HEK293 (cell line): Measurements from ENCODE around the gene NSD1.
A peak's percentile ranks its signal among the peaks of the same experiment; 100 is the strongest.
"Not testable (repeated sequence)": the region's sequence is repeated elsewhere in the genome, so short reads cannot be mapped to it uniquely, and the experiment has no call there.

Source experiments
- CTCF ChIA-PET: fragments of 350-600 bp; formaldehyde crosslinking; extraction: SDS; loops from one replicate; lab custom pipeline; 2021; ENCODE audit warnings: antibody characterized with exemption; lab: Yijun Ruan, JAX
- POLR2A ChIA-PET: fragments of 300-600 bp; formaldehyde crosslinking; extraction: SDS; loops from one replicate; lab custom pipeline; 2020; ENCODE audit warnings: antibody characterized with exemption, inconsistent platforms; lab: Yijun Ruan, JAX
- H3K27ac ChIP-seq: fragments of 200-500 bp; sonication (Bioruptor generic); 2 replicates; pipeline ENCODE4 v1.5.1; 2014; ENCODE audit warnings: low read depth, low read length, control low read depth, inconsistent platforms; ENCODE audit errors: extremely low read depth
- H3K36me3 ChIP-seq, 2 experiments: fragments of 200-500 bp in 1 of 2; sonication (Bioruptor generic) in 1 of 2; 1 replicate in 1 of 2; 2 replicates in 1 of 2; pipeline ENCODE4 v1.5.1; 2014 to 2017; ENCODE audit warnings: inconsistent platforms in 2 of 2, low read length in 2 of 2; ENCODE audit not compliant: control insufficient read depth in 2 of 2, insufficient read depth in 1 of 2
- H3K4me1 ChIP-seq: fragments of 200-500 bp; sonication (Bioruptor generic); 2 replicates; pipeline ENCODE4 v1.5.1; 2014; ENCODE audit warnings: mild to moderate bottlenecking, low read length, inconsistent platforms; ENCODE audit not compliant: control insufficient read depth, insufficient read depth
- H3K4me3 ChIP-seq: 2 replicates; pipeline ENCODE4 v1.5.1; 2011; ENCODE audit warnings: low read depth, mild to moderate bottlenecking, control low read depth, low read length, moderate library complexity
- H3K9me3 ChIP-seq: fragments of 200-500 bp; sonication (Bioruptor generic); 2 replicates; pipeline ENCODE4 v1.5.1; 2014; ENCODE audit warnings: low read depth, low read length, inconsistent platforms; ENCODE audit not compliant: control insufficient read depth, insufficient read depth
- BCL11A ChIP-seq: fragments of 450-650 bp; formaldehyde crosslinking; IDR thresholded peaks from 2 replicates; pipeline ENCODE4 v1.5.1; 2016; ENCODE audit warnings: low read depth, missing biosample characterization, missing genetic modification characterization
- PRDM1 ChIP-seq: fragments of 450-650 bp; formaldehyde crosslinking; IDR thresholded peaks from 2 replicates; pipeline ENCODE4; 2016; ENCODE audit warnings: missing biosample characterization, missing genetic modification characterization
- REPIN1 ChIP-seq: fragments of 450-650 bp; formaldehyde crosslinking; IDR thresholded peaks from 2 replicates; pipeline ENCODE4 v1.5.1; 2017; ENCODE audit warnings: missing biosample characterization, missing genetic modification characterization, low read depth
- ZBTB17 ChIP-seq: fragments of 450-650 bp; formaldehyde crosslinking; IDR thresholded peaks from 2 replicates; pipeline ENCODE4 v1.5.1; 2016; ENCODE audit warnings: missing biosample characterization, missing genetic modification characterization
- ZIC2 ChIP-seq: fragments of 450-650 bp; formaldehyde crosslinking; IDR thresholded peaks from 2 replicates; pipeline ENCODE4 v1.5.1; 2016; ENCODE audit warnings: missing biosample characterization, missing genetic modification characterization
- ZNF133 ChIP-seq: fragments of 450-650 bp; formaldehyde crosslinking; IDR thresholded peaks from 2 replicates; pipeline ENCODE4 v1.5.1; 2016; ENCODE audit warnings: missing biosample characterization, missing genetic modification characterization
- ZNF175 ChIP-seq: fragments of 450-650 bp; formaldehyde crosslinking; IDR thresholded peaks from 2 replicates; pipeline ENCODE4 v1.5.1; 2016; ENCODE audit warnings: missing biosample characterization, missing genetic modification characterization
- ZNF548 ChIP-seq: fragments of 450-650 bp; formaldehyde crosslinking; IDR thresholded peaks from 2 replicates; pipeline ENCODE4 v1.5.1; 2016; ENCODE audit warnings: missing biosample characterization, missing genetic modification characterization
- ZNF596 ChIP-seq: fragments of 450-650 bp; IDR thresholded peaks from 2 replicates; pipeline ENCODE4 v1.5.0; 2018; ENCODE audit warnings: missing biosample characterization, mild to moderate bottlenecking, missing genetic modification characterization, moderate library complexity
- ZNF600 ChIP-seq: fragments of 450-650 bp; formaldehyde crosslinking; IDR thresholded peaks from 2 replicates; pipeline ENCODE4 v1.5.1; 2016; ENCODE audit warnings: missing biosample characterization, missing genetic modification characterization
- ZNF791 ChIP-seq: fragments of 450-650 bp; formaldehyde crosslinking; IDR thresholded peaks from 2 replicates; pipeline ENCODE4 v1.5.1; 2016; ENCODE audit warnings: missing biosample characterization, missing genetic modification characterization
- ZSCAN30 ChIP-seq: fragments of 450-650 bp; IDR thresholded peaks from 2 replicates; pipeline ENCODE4 v1.5.1; 2018; ENCODE audit warnings: missing biosample characterization, mild to moderate bottlenecking, missing genetic modification characterization, moderate library complexity
- TF ChIP-seq, protein P1 (sequence below): fragments of 450-650 bp; formaldehyde crosslinking; IDR thresholded peaks from 2 replicates; pipeline ENCODE4 v1.5.1; 2016; ENCODE audit warnings: missing biosample characterization, missing genetic modification characterization
- TF ChIP-seq, protein P2 (sequence below): fragments of 450-650 bp; formaldehyde crosslinking; IDR thresholded peaks from 2 replicates; pipeline ENCODE4 v1.5.1; 2017; ENCODE audit warnings: missing biosample characterization, mild to moderate bottlenecking, missing genetic modification characterization, moderate library complexity
- TF ChIP-seq, protein P3 (sequence below): fragments of 450-650 bp; formaldehyde crosslinking; IDR thresholded peaks from 2 replicates; pipeline ENCODE4 v1.5.1; 2016; ENCODE audit warnings: missing biosample characterization, missing genetic modification characterization, borderline replicate concordance

Gene NSD1

DNA sequence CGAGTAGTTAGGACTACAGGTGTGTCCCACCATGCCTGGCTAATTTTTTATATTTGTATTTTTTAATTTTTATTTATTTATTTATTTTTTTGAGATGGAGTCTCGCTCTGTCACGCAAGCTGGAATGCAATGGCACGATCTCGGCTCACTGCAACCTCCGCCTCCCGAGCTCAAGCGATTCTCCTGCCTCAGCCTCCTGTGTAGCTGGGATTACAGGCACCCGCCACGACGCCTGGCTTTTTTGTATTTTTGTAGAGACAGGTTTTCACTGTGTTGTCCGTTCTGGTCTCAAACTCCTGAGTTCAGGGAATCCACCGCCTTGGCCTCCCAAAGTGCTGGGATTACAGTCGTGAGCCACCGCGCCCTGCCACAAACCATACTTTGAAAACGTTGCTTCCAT lies 16.5 kb downstream of the NSD1 start:
- H3K27ac ChIP-seq, H3K4me1 ChIP-seq, H3K9me3 ChIP-seq, H3K4me3 ChIP-seq, POLR2A ChIA-PET: not testable (repeated sequence)
- peak; percentile 58; the same call in 1 of the 2 replicates for TF ChIP-seq ZNF600
- CTCF ChIA-PET = interaction anchor here (0.6 to 0.9 kb wide), 2 partner anchors 219 to 570 kb away, joined by 3 to 5 read pairs; no protein-coding TSS in a partner anchor
- peaks cover 63 to 67% of the 10 kb centered on the region in 2 experiments for H3K36me3 ChIP-seq

DNA sequence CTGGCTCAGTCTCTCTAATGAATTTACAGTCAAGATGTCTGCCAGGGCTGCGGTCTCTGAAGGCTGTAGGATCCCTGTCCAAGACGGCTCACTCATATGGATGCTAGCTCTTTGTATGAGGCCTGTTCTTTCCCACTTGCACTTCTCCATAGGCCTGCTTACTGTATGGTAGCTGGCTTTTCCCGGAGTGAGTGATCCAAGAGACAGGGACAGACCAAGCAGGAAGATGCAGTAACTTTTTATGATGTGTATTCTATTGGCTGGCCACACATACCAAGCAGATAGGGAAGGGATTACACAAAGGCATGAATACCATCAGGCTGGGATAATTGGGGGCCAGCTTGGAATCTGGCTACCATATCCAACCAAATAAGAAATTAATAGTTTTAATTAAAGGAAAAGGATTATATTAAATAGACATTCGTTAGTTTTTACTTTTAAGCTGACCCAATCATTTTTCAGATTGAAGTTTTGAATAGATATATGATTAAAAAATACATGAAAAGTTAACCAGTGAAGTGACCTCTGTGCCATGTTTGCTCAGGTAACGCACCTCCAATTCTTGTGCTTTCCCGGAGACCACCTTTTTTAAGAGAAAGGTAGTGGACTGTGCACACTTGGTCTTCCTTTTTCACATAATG lies 20.6 kb downstream of the NSD1 start:
- Histone ChIP-seq H3K36me3 (peaks cover 30 to 46% of the 10 kb centered on the region in 2 experiments), H3K9me3 (no peaks in the 10 kb centered on the region), H3K4me3 (no peak overlapping the region), H3K27ac (0 out of 2 replicates have a peak overlapping the region, but pooled peaks have one; percentile 11), H3K4me1 (peaks cover 2% of the 10 kb centered on the region; the same call in 1 of the 2 replicates)
- TF ChIP-seq, protein P1, sequence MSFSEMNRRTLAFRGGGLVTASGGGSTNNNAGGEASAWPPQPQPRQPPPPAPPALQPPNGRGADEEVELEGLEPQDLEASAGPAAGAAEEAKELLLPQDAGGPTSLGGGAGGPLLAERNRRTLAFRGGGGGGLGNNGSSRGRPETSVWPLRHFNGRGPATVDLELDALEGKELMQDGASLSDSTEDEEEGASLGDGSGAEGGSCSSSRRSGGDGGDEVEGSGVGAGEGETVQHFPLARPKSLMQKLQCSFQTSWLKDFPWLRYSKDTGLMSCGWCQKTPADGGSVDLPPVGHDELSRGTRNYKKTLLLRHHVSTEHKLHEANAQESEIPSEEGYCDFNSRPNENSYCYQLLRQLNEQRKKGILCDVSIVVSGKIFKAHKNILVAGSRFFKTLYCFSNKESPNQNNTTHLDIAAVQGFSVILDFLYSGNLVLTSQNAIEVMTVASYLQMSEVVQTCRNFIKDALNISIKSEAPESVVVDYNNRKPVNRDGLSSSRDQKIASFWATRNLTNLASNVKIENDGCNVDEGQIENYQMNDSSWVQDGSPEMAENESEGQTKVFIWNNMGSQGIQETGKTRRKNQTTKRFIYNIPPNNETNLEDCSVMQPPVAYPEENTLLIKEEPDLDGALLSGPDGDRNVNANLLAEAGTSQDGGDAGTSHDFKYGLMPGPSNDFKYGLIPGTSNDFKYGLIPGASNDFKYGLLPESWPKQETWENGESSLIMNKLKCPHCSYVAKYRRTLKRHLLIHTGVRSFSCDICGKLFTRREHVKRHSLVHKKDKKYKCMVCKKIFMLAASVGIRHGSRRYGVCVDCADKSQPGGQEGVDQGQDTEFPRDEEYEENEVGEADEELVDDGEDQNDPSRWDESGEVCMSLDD (tag by site-specific recombination) = no peak
- TF ChIP-seq ZIC2 (tag by site-specific recombination) = no peak
- TF ChIP-seq ZNF600 = peak; percentile 32; the same call in 1 of the 2 replicates
- TF ChIP-seq ZNF133 (tag by site-specific recombination) = no peak
- TF ChIP-seq ZNF791 (tag by site-specific recombination) = no peak
- TF ChIP-seq, protein P2, sequence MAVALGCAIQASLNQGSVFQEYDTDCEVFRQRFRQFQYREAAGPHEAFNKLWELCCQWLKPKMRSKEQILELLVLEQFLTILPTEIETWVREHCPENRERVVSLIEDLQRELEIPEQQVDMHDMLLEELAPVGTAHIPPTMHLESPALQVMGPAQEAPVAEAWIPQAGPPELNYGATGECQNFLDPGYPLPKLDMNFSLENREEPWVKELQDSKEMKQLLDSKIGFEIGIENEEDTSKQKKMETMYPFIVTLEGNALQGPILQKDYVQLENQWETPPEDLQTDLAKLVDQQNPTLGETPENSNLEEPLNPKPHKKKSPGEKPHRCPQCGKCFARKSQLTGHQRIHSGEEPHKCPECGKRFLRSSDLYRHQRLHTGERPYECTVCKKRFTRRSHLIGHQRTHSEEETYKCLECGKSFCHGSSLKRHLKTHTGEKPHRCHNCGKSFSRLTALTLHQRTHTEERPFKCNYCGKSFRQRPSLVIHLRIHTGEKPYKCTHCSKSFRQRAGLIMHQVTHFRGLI (tag by site-specific recombination) = peak; percentile 73; the same call in 1 of the 2 replicates
- TF ChIP-seq ZNF175 (tag by site-specific recombination) = no peak
- 0 out of 2 replicates have a peak, but pooled peaks have one; percentile 8 for TF ChIP-seq ZNF596
- TF ChIP-seq, protein P3, sequence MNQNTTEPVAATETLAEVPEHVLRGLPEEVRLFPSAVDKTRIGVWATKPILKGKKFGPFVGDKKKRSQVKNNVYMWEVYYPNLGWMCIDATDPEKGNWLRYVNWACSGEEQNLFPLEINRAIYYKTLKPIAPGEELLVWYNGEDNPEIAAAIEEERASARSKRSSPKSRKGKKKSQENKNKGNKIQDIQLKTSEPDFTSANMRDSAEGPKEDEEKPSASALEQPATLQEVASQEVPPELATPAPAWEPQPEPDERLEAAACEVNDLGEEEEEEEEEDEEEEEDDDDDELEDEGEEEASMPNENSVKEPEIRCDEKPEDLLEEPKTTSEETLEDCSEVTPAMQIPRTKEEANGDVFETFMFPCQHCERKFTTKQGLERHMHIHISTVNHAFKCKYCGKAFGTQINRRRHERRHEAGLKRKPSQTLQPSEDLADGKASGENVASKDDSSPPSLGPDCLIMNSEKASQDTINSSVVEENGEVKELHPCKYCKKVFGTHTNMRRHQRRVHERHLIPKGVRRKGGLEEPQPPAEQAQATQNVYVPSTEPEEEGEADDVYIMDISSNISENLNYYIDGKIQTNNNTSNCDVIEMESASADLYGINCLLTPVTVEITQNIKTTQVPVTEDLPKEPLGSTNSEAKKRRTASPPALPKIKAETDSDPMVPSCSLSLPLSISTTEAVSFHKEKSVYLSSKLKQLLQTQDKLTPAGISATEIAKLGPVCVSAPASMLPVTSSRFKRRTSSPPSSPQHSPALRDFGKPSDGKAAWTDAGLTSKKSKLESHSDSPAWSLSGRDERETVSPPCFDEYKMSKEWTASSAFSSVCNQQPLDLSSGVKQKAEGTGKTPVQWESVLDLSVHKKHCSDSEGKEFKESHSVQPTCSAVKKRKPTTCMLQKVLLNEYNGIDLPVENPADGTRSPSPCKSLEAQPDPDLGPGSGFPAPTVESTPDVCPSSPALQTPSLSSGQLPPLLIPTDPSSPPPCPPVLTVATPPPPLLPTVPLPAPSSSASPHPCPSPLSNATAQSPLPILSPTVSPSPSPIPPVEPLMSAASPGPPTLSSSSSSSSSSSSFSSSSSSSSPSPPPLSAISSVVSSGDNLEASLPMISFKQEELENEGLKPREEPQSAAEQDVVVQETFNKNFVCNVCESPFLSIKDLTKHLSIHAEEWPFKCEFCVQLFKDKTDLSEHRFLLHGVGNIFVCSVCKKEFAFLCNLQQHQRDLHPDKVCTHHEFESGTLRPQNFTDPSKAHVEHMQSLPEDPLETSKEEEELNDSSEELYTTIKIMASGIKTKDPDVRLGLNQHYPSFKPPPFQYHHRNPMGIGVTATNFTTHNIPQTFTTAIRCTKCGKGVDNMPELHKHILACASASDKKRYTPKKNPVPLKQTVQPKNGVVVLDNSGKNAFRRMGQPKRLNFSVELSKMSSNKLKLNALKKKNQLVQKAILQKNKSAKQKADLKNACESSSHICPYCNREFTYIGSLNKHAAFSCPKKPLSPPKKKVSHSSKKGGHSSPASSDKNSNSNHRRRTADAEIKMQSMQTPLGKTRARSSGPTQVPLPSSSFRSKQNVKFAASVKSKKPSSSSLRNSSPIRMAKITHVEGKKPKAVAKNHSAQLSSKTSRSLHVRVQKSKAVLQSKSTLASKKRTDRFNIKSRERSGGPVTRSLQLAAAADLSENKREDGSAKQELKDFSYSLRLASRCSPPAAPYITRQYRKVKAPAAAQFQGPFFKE (tag by site-specific recombination) = no peak
- no peak for TF ChIP-seq ZNF548 (tag by site-specific recombination)
- TF ChIP-seq BCL11A = no peak
- TF ChIP-seq PRDM1 (tag by site-specific recombination) = 0 out of 2 replicates have a peak, but pooled peaks have one; percentile 5
- TF ChIP-seq ZBTB17 (tag by site-specific recombination) = peak; percentile 54
- TF ChIP-seq REPIN1 (tag by site-specific recombination) = no peak
- no peak for TF ChIP-seq ZSCAN30 (tag by site-specific recombination)
- ChIA-PET CTCF (interaction anchor here (0.6 to 1.3 kb wide), 3 partner anchors 18 to 82 kb away, joined by 3 to 4 read pairs (median 3); no protein-coding TSS in a partner anchor), POLR2A (interaction anchor here (1.1 to 1.4 kb wide), 2 partner anchors 9 to 67 kb away, joined by 3 to 4 read pairs; no protein-coding TSS in a partner anchor)
